Measurements from ENCODE around the gene SLC30A9. TPM values are rescaled to one million over a fixed set of nuclear protein-coding genes. Genes with fewer than 3 reads are reported as not detected.
A peak's percentile ranks its signal among the peaks of the same experiment; 100 is the strongest.

SLC30A9 gene
- polyA plus RNA-seq, 2 of the 4 experiments (the other 2 are of a cell fraction): 28.7 to 57.6 TPM

DNA sequence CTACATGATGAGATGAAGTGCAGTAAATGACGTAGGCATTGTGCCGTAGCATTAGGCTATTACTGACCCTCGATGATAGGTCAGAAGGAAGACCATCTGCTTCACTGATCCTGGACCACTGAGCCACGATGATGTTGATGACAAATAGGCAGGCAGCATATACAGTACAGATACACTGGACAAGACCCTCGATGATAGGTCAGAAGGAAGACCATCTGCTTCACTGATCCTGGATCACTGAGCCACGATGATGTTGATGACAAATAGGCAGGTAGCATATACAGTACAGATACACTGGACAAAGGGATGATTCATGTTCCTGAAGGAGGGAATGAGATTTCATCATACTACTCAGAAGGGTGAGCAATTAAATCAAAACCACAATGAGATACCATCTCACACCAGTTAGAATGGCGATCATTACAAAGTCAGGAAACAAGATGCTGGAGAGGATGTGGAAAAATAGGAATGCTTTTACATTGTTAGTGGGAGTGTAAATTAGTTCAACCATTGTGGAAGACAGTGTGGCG, 111.2 kb downstream of the SLC30A9 start:
- H3K4me1 ChIP-seq: no peaks in the 10 kb centered on the region
- H3K4me2 ChIP-seq: no peak overlapping the region
- no peak overlapping the region for H3K4me3 ChIP-seq
- H3K27ac ChIP-seq: no peak overlapping the region
- 53% methylated on average over 8 of the region's 8 CpGs for WGBS (ENCODE audit: missing lambda C conversion rate)
- FAIRE-seq: no peak
- ChIA-PET CTCF (no interaction called here), POLR2A (no interaction called here)
- no peak for ATAC-seq
- H3K9me3 ChIP-seq: no peaks in the 10 kb centered on the region
- no peak for TF ChIP-seq CEBPB (IDR thresholded peaks at IDR 0.05)
- no peak for TF ChIP-seq ZC3H11A (IDR thresholded peaks at IDR 0.05)
- TF ChIP-seq, protein P1, sequence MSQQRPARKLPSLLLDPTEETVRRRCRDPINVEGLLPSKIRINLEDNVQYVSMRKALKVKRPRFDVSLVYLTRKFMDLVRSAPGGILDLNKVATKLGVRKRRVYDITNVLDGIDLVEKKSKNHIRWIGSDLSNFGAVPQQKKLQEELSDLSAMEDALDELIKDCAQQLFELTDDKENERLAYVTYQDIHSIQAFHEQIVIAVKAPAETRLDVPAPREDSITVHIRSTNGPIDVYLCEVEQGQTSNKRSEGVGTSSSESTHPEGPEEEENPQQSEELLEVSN (IDR thresholded peaks at IDR 0.05; ENCODE audit: borderline replicate concordance, low read depth): no peak
- TF ChIP-seq HOXB5 (CRISPR knock-in tag; IDR thresholded peaks at IDR 0.05): no peak
- TF ChIP-seq SREBF2 (IDR thresholded peaks at IDR 0.05): no peak
- TF ChIP-seq KDM5A (IDR thresholded peaks at IDR 0.05): no peak
- TF ChIP-seq, protein P2, sequence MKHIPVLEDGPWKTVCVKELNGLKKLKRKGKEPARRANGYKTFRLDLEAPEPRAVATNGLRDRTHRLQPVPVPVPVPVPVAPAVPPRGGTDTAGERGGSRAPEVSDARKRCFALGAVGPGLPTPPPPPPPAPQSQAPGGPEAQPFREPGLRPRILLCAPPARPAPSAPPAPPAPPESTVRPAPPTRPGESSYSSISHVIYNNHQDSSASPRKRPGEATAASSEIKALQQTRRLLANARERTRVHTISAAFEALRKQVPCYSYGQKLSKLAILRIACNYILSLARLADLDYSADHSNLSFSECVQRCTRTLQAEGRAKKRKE (CRISPR knock-in tag; IDR thresholded peaks at IDR 0.05; ENCODE audit: low read depth): no peak
- no peak for DNase-seq (ENCODE audit: low read depth in 1 of 2, low spot score in 1 of 2)

DNA sequence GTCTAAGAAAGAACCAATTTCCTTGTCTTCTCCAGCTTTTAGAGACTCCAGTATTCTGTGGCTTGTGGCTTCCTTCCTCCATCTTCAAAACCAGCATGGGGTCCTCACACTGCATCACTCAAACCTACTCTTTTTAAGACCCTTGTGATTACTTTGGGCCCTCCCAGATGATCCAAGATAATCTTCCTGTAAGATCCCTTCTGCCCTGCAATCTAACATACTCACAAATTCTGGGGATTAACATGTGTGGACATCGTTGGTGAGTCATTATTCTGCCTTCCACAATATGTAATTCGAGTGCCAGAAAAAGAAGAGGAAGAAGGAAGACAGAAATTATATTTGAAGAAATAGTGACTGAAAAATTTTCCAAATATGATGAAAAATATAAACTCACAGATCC, 114.2 kb downstream of the SLC30A9 start:
- TF ChIP-seq, protein P3, sequence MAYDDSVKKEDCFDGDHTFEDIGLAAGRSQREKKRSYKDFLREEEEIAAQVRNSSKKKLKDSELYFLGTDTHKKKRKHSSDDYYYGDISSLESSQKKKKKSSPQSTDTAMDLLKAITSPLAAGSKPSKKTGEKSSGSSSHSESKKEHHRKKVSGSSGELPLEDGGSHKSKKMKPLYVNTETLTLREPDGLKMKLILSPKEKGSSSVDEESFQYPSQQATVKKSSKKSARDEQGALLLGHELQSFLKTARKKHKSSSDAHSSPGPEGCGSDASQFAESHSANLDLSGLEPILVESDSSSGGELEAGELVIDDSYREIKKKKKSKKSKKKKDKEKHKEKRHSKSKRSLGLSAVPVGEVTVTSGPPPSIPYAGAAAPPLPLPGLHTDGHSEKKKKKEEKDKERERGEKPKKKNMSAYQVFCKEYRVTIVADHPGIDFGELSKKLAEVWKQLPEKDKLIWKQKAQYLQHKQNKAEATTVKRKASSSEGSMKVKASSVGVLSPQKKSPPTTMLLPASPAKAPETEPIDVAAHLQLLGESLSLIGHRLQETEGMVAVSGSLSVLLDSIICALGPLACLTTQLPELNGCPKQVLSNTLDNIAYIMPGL (CRISPR knock-in tag; IDR thresholded peaks at IDR 0.05; ENCODE audit: borderline replicate concordance): no peak
- no peak for TF ChIP-seq RARB (CRISPR knock-in tag; IDR thresholded peaks at IDR 0.05)
- no peak overlapping the region for H3K4me3 ChIP-seq
- ChIA-PET POLR2A (no interaction called here), CTCF (no interaction called here)
- no peaks in the 10 kb centered on the region for H3K9me3 ChIP-seq
- 0% methylated on average over 2 of the region's 2 CpGs for WGBS (ENCODE audit: missing lambda C conversion rate)
- DNase-seq (ENCODE audit: low read depth in 1 of 2, low spot score in 1 of 2) (no peak), FAIRE-seq (no peak), ATAC-seq (0 out of 6 replicates have a peak, but pooled peaks of 1 of the 2 experiments have one; percentile 19)
- no peaks in the 10 kb centered on the region for H3K4me1 ChIP-seq
- no peak overlapping the region for H3K4me2 ChIP-seq
- no peak overlapping the region for H3K27ac ChIP-seq

DNA sequence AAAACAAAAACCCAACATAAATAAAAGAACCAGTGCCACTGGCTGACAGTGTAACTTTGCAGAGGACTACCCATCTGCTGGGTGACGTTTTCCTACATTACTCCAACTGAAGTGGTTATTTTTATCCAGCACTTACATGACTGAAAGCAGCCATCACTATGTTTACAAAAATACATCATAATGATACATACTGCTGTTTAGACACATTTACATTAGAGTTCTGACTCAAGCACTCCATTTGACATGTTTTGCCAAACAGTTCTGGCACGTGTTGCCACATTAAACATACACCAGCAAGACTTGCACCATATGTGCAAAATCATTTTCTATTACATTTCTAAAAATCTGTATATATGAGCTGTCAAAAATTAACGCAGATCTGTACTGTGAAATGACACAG, 122.5 kb downstream of the SLC30A9 start:
- Histone ChIP-seq H3K4me2 (no peak overlapping the region), H3K4me3 (no peak overlapping the region), H3K4me1 (no peaks in the 10 kb centered on the region), H3K9me3 (no peaks in the 10 kb centered on the region), H3K27ac (no peak overlapping the region)
- TF ChIP-seq FOSL2 (IDR thresholded peaks at IDR 0.05) (no peak), FOSL2 (CRISPR knock-in tag; IDR thresholded peaks at IDR 0.05) (no peak)
- POLR2A ChIA-PET: no interaction called here
- CTCF ChIA-PET: no interaction called here
- no peak for DNase-seq (ENCODE audit: low read depth in 1 of 2, low spot score in 1 of 2)
- no peak for ATAC-seq
- FAIRE-seq: no peak
- 8% methylated on average over 3 of the region's 3 CpGs for WGBS (ENCODE audit: missing lambda C conversion rate)

DNA sequence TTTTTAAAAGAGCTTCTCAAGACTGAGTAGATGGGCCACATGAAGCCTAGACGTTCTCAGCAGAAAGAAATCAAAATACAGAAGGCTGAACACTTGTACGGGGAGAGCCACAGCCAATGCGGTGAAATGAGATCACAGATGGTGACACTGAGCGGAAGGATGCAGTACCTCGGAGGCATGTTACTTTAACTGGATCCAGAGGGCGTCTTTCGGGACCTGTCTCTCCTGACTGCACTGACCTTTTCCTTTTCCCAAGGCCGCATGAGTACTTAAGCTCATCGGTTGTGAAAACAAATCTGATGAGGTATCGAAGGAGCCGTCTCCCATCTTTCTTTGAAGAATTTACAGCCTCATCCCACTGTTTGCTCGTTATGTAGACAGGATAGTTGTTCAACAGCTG, 129.6 kb downstream of the SLC30A9 start:
- Histone ChIP-seq H3K4me1 (no peaks in the 10 kb centered on the region), H3K4me3 (no peak overlapping the region), H3K27ac (no peak overlapping the region), H3K4me2 (no peak overlapping the region), H3K9me3 (no peaks in the 10 kb centered on the region)
- no peak for ATAC-seq
- 41% methylated on average over 12 of the region's 12 CpGs for WGBS (ENCODE audit: missing lambda C conversion rate)
- FAIRE-seq: no peak
- CTCF ChIA-PET: no interaction called here
- POLR2A ChIA-PET: no interaction called here
- TF ChIP-seq, protein P1 (IDR thresholded peaks at IDR 0.05; ENCODE audit: borderline replicate concordance, low read depth): no peak
- TF ChIP-seq, protein P4, sequence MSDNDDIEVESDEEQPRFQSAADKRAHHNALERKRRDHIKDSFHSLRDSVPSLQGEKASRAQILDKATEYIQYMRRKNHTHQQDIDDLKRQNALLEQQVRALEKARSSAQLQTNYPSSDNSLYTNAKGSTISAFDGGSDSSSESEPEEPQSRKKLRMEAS (IDR thresholded peaks at IDR 0.05): no peak
- TF ChIP-seq ZNF302 (CRISPR knock-in tag; IDR thresholded peaks at IDR 0.05) (no peak), RFX5 (IDR thresholded peaks at IDR 0.05) (no peak), EP300 (IDR thresholded peaks at IDR 0.05) (no peak)
- no peak for DNase-seq (ENCODE audit: low read depth in 1 of 2, low spot score in 1 of 2)
